Measurements from ENCODE around the gene CREG1.

DNA sequence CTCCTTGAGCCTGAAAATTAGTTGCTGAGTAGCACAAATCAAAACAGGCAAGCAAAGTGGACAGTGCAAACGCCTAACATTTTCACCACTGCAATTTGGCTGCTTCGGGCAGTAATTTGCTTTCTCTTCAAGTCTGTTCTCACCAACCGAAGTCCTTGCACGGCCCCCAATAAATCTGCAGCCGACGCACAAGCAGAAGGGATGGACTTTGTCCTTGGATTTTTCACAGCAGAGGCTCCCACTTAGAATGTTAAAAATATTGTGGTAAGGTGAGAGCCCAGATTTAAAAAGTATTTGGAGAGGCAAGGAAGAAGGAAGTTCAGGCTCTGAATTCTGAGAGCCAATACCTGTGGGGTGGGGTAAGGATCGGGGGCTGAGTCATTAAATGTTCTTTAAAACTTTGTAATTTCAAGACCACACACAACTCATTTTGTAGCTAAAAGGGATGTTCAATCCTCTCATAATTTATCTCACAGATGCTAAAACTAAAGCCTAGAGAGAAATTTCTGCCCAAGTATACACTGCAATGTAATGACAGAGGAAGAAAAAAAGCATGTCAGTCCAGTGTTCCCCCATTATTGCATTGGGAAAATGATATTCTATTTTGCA lies 41.4 kb downstream of the CREG1 start:
- TF ChIP-seq, protein P1, sequence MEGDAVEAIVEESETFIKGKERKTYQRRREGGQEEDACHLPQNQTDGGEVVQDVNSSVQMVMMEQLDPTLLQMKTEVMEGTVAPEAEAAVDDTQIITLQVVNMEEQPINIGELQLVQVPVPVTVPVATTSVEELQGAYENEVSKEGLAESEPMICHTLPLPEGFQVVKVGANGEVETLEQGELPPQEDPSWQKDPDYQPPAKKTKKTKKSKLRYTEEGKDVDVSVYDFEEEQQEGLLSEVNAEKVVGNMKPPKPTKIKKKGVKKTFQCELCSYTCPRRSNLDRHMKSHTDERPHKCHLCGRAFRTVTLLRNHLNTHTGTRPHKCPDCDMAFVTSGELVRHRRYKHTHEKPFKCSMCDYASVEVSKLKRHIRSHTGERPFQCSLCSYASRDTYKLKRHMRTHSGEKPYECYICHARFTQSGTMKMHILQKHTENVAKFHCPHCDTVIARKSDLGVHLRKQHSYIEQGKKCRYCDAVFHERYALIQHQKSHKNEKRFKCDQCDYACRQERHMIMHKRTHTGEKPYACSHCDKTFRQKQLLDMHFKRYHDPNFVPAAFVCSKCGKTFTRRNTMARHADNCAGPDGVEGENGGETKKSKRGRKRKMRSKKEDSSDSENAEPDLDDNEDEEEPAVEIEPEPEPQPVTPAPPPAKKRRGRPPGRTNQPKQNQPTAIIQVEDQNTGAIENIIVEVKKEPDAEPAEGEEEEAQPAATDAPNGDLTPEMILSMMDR (IDR thresholded peaks at IDR 0.05) = no peak
- no peak for TF ChIP-seq POLR2A (IDR thresholded peaks at IDR 0.05)

All from body of pancreas (tissue), 4 donors.